ENCODE measurements around the gene ARL16.

The ARL16 gene

GRCh38 chr17:81717766-81718089 is 34.1 kb upstream of the ARL16 start:
- TF ChIP-seq, protein P1, sequence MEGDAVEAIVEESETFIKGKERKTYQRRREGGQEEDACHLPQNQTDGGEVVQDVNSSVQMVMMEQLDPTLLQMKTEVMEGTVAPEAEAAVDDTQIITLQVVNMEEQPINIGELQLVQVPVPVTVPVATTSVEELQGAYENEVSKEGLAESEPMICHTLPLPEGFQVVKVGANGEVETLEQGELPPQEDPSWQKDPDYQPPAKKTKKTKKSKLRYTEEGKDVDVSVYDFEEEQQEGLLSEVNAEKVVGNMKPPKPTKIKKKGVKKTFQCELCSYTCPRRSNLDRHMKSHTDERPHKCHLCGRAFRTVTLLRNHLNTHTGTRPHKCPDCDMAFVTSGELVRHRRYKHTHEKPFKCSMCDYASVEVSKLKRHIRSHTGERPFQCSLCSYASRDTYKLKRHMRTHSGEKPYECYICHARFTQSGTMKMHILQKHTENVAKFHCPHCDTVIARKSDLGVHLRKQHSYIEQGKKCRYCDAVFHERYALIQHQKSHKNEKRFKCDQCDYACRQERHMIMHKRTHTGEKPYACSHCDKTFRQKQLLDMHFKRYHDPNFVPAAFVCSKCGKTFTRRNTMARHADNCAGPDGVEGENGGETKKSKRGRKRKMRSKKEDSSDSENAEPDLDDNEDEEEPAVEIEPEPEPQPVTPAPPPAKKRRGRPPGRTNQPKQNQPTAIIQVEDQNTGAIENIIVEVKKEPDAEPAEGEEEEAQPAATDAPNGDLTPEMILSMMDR (IDR thresholded peaks at IDR 0.05; ENCODE audit: poor library complexity, severe bottlenecking): no peak
- DNase-seq (ENCODE audit: low spot score) (no peak), ATAC-seq (ENCODE audit: low read depth) (no peak)
- H3K4me3 ChIP-seq (ENCODE audit: severe bottlenecking): no peak overlapping the region
- H3K27me3 ChIP-seq (ENCODE audit: insufficient read depth, poor library complexity, severe bottlenecking): no peaks in the 10 kb centered on the region
- H3K36me3 ChIP-seq (ENCODE audit: low read depth): peaks cover 29% of the 10 kb centered on the region
- no peak overlapping the region for H3K27ac ChIP-seq (ENCODE audit: poor library complexity, severe bottlenecking)
- peaks cover 17% of the 10 kb centered on the region for H3K4me1 ChIP-seq (ENCODE audit: insufficient read depth, poor library complexity, severe bottlenecking)
- no peaks in the 10 kb centered on the region for H3K9me3 ChIP-seq (ENCODE audit: severe bottlenecking)

GRCh38 chr17:81717049-81717765 is 33.6 kb upstream of the ARL16 start:
- H3K36me3 ChIP-seq (ENCODE audit: low read depth): peaks cover 29% of the 10 kb centered on the region
- H3K27ac ChIP-seq (ENCODE audit: poor library complexity, severe bottlenecking): no peak overlapping the region
- H3K4me3 ChIP-seq (ENCODE audit: severe bottlenecking): no peak overlapping the region
- H3K27me3 ChIP-seq (ENCODE audit: insufficient read depth, poor library complexity, severe bottlenecking): no peaks in the 10 kb centered on the region
- no peaks in the 10 kb centered on the region for H3K9me3 ChIP-seq (ENCODE audit: severe bottlenecking)
- H3K4me1 ChIP-seq (ENCODE audit: insufficient read depth, poor library complexity, severe bottlenecking): peaks cover 13% of the 10 kb centered on the region
- DNase-seq (ENCODE audit: low spot score) (peak; percentile 63), ATAC-seq (ENCODE audit: low read depth) (no peak)
- TF ChIP-seq, protein P1 (IDR thresholded peaks at IDR 0.05; ENCODE audit: poor library complexity, severe bottlenecking): no peak

- DNase-seq (ENCODE audit: low spot score) (no peak), ATAC-seq (ENCODE audit: low read depth) (no peak)
- no peak overlapping the region for H3K4me3 ChIP-seq (ENCODE audit: severe bottlenecking)
- H3K36me3 ChIP-seq (ENCODE audit: low read depth): peaks cover 29% of the 10 kb centered on the region
- peaks cover 9% of the 10 kb centered on the region for H3K4me1 ChIP-seq (ENCODE audit: insufficient read depth, poor library complexity, severe bottlenecking)
- H3K27me3 ChIP-seq (ENCODE audit: insufficient read depth, poor library complexity, severe bottlenecking): no peaks in the 10 kb centered on the region
- TF ChIP-seq, protein P1 (IDR thresholded peaks at IDR 0.05; ENCODE audit: poor library complexity, severe bottlenecking): no peak
- H3K9me3 ChIP-seq (ENCODE audit: severe bottlenecking): no peaks in the 10 kb centered on the region
- H3K27ac ChIP-seq (ENCODE audit: poor library complexity, severe bottlenecking): no peak overlapping the region
Measured at GRCh38 chr17:81716674-81716996, 33.0 kb upstream of the ARL16 start.

DNA sequence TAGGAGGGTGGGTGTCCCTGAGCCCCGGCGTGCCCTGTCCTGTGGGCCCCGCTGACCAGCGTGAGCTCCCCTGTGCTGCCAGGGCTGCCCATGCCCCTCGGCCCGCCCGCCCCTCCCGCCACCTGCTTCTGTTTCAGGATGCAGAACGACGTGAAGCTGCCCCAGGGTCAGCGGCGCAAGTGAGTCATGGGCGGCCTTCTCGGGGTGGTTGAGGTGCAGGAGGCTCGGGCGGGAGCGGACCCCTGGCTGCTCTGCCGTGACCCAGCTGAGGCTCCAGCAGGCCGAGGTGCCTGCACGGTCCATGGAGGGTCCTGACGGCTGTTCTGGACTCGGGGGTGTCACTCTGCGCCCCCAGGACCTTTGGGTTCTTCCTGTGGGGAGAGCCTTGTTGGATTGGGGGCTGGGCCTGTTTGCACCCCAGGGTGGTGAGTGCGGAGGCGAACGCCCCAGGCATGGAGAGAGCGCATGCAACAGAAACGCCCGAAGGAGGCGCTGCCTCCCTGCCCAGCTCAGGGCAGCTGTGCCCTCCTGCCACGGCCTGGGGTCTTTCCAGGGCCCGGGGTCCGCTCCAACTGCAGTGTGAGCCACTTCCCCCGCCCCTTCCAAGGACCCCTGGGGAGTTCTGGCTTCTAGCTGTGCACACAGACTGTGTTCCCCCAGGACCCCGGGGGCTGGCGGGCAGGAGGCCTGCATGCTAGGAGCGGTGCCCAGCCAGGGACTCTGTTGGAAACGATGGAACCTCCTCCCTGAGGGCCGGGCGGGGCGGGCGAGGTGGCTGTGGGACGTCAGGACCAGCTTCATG is 32.5 kb upstream of the ARL16 start:
- TF ChIP-seq, protein P1 (IDR thresholded peaks at IDR 0.05; ENCODE audit: poor library complexity, severe bottlenecking): no peak
- Histone ChIP-seq H3K4me1 (ENCODE audit: insufficient read depth, poor library complexity, severe bottlenecking) (peaks cover 12% of the 10 kb centered on the region), H3K36me3 (ENCODE audit: low read depth) (peaks cover 29% of the 10 kb centered on the region), H3K9me3 (ENCODE audit: severe bottlenecking) (no peaks in the 10 kb centered on the region), H3K4me3 (ENCODE audit: severe bottlenecking) (no peak overlapping the region), H3K27me3 (ENCODE audit: insufficient read depth, poor library complexity, severe bottlenecking) (no peaks in the 10 kb centered on the region), H3K27ac (ENCODE audit: poor library complexity, severe bottlenecking) (no peak overlapping the region)
- ATAC-seq (ENCODE audit: low read depth): no peak
- DNase-seq (ENCODE audit: low spot score): peak; percentile 72
